Endodermal cell (in vitro differentiated cells): Measurements from ENCODE around the gene SUCLG2. TPM values are rescaled to one million over a fixed set of nuclear protein-coding genes. Genes with fewer than 3 reads are reported as not detected.

Experiments
- DNase-seq: peaks from one replicate; pipeline ENCODE4 v3.0.0-alpha.2; 2017
- H3K27ac ChIP-seq: 2 replicates; pipeline ENCODE4 v1.5.1; 2013; ENCODE audit warnings: mild to moderate bottlenecking, low read depth, low read length, moderate library complexity
- H3K27me3 ChIP-seq: 2 replicates; pipeline ENCODE4 v1.6.1; 2013; ENCODE audit warnings: mild to moderate bottlenecking, low read length, moderate library complexity; ENCODE audit not compliant: insufficient read depth, control insufficient read depth, poor library complexity, severe bottlenecking
- H3K36me3 ChIP-seq: 2 replicates; pipeline ENCODE4 v1.7.0; 2013; ENCODE audit warnings: mild to moderate bottlenecking, low read length, moderate library complexity; ENCODE audit not compliant: control insufficient read depth, insufficient read depth
- H3K4me1 ChIP-seq: one replicate; pipeline ENCODE4 v1.7.0; 2013; ENCODE audit warnings: low read length; ENCODE audit not compliant: control insufficient read depth, insufficient read depth
- H3K4me3 ChIP-seq: 2 replicates; pipeline ENCODE4 v1.5.1; 2013; ENCODE audit warnings: mild to moderate bottlenecking, low read length, moderate library complexity
- H3K9ac ChIP-seq: 2 replicates; pipeline ENCODE4 v1.6.1; 2013; ENCODE audit warnings: mild to moderate bottlenecking, low read length, moderate library complexity; ENCODE audit not compliant: poor library complexity, severe bottlenecking; ENCODE audit errors: extremely low read depth
- H3K9me3 ChIP-seq: 2 replicates; pipeline ENCODE4 v1.6.1; 2013; ENCODE audit warnings: mild to moderate bottlenecking, low read length, moderate library complexity; ENCODE audit not compliant: control insufficient read depth
- H3K27ac Mint-ChIP-seq: 2 replicates; pipeline ENCODE4 v1.8.0; 2020; ENCODE audit warnings: mixed read lengths
- H3K27me3 Mint-ChIP-seq: 2 replicates; pipeline ENCODE4 v1.8.0; 2021; ENCODE audit warnings: mild to moderate bottlenecking, mixed read lengths; ENCODE audit not compliant: insufficient read depth
- H3K36me3 Mint-ChIP-seq: 2 replicates; pipeline ENCODE4 v1.8.0; 2020; ENCODE audit warnings: low read depth, mixed read lengths
- H3K4me1 Mint-ChIP-seq: 2 replicates; pipeline ENCODE4 v1.8.0; 2020; ENCODE audit warnings: mixed read lengths
- H3K4me3 Mint-ChIP-seq: 2 replicates; pipeline ENCODE4 v1.8.0; 2020; ENCODE audit warnings: mild to moderate bottlenecking, moderate library complexity, mixed read lengths
- H3K9me3 Mint-ChIP-seq: 2 replicates; pipeline ENCODE4 v1.8.0; 2020; ENCODE audit warnings: mild to moderate bottlenecking, mixed read lengths
- WGBS, 2 experiments: methylation state at CpG; one replicate each; pipeline versions ENCODE4 v1.1.5 to v1.1.7; 2013; ENCODE audit warnings: missing lambda C conversion rate in 2 of 2, mixed read lengths in 1 of 2; ENCODE audit not compliant: insufficient coverage in 1 of 2, insufficient read length in 1 of 2; 5-methylcytosine and 5-hydroxymethylcytosine counted together
- total RNA-seq, 2 donors: library from RNA; stranded (reverse); fragmentation: NEBNext Ultra II Directional in 1 of 2; extraction: Animal tissue kit (Norgen Biotek cat#: 25700) in 1 of 2; gene quantifications; 2 replicates in 1 of 2; 3 replicates in 1 of 2; pipeline ENCODE4 v1.2.1, GENCODE V29; 2021
- TF ChIP-seq, protein P1 (sequence below): fragments of 200-600 bp; sonication (generic); conservative IDR thresholded peaks from 2 replicates; pipeline ENCODE4 v1.5.0; 2021; ENCODE audit warnings: antibody characterized with exemption, mild to moderate bottlenecking

SUCLG2 gene
- total RNA-seq, 2 donors from 2014 or later, result 42.4 to 57.3 TPM

DNA sequence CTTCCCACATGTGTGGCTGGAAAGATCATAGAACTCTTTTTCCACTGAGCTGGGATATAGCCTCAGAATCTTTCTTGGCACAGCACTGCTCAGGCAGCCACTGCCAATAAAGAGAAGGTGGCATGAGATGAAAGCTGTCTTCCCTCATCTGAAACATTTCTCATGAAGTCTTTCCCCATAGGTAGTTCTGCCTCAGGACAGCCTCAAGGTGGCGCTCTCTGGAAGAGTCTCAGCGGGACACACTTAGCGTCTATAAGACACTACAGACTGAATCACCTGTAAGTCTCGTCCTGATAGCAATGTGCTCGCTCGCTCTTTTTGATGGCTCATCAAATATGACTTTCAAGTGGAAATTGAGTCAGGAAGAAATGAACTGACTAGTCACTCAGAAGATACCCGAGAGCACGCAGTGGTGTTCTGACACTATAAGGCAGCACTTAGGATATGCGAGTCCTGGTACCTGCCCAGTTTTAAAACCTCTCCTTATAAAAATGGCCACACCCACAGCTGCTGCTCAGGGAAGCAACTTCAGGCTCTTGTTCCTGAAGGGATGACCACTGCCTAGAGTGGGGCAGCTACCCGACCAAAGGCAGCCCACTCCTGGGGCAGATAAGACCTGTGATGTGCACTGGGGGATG, 269.5 kb downstream of the SUCLG2 start:
- H3K4me1 Mint-ChIP-seq, result peaks cover 24% of the 10 kb centered on the region
- H3K36me3 ChIP-seq, result no peaks in the 10 kb centered on the region
- no peak overlapping the region for H3K27ac Mint-ChIP-seq
- H3K9me3 ChIP-seq, result no peaks in the 10 kb centered on the region
- H3K4me1 ChIP-seq, result peaks cover 9% of the 10 kb centered on the region
- H3K4me3 ChIP-seq, result no peak overlapping the region
- DNase-seq, result peak; percentile 90
- TF ChIP-seq, protein P1, sequence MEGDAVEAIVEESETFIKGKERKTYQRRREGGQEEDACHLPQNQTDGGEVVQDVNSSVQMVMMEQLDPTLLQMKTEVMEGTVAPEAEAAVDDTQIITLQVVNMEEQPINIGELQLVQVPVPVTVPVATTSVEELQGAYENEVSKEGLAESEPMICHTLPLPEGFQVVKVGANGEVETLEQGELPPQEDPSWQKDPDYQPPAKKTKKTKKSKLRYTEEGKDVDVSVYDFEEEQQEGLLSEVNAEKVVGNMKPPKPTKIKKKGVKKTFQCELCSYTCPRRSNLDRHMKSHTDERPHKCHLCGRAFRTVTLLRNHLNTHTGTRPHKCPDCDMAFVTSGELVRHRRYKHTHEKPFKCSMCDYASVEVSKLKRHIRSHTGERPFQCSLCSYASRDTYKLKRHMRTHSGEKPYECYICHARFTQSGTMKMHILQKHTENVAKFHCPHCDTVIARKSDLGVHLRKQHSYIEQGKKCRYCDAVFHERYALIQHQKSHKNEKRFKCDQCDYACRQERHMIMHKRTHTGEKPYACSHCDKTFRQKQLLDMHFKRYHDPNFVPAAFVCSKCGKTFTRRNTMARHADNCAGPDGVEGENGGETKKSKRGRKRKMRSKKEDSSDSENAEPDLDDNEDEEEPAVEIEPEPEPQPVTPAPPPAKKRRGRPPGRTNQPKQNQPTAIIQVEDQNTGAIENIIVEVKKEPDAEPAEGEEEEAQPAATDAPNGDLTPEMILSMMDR, result peak; percentile 92
- no peak overlapping the region for H3K9ac ChIP-seq
- no peak overlapping the region for H3K4me3 Mint-ChIP-seq
- peaks cover 5% of the 10 kb centered on the region for H3K36me3 Mint-ChIP-seq
- H3K27me3 ChIP-seq, result no peaks in the 10 kb centered on the region
- WGBS, 2 experiments, result 65 to 69% methylated on average over 9 to 10 of the region's 10 CpGs
- H3K9me3 Mint-ChIP-seq, result no peaks in the 10 kb centered on the region
- peaks cover 8% of the 10 kb centered on the region for H3K27me3 Mint-ChIP-seq
- no peak overlapping the region for H3K27ac ChIP-seq

DNA sequence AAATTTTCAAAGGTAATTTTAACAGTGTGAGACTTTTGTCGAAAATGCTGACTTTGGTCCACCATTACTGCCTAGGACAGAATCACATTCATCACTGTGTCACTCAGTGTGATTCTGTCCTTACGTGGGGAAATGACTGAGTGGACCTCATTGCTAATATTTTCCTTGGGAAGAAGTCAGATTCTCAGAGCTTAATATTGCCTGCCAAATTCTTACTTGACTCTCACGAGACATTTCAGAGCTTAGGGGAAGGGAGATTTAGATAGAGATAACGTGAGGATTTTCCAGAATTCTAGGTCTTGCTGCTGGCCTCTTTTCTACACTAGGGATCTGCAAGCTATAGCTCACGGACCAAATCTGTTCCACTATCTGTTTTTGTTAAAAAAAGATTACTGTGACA, 270.4 kb downstream of the SUCLG2 start:
- no peak overlapping the region for H3K4me3 Mint-ChIP-seq

DNA sequence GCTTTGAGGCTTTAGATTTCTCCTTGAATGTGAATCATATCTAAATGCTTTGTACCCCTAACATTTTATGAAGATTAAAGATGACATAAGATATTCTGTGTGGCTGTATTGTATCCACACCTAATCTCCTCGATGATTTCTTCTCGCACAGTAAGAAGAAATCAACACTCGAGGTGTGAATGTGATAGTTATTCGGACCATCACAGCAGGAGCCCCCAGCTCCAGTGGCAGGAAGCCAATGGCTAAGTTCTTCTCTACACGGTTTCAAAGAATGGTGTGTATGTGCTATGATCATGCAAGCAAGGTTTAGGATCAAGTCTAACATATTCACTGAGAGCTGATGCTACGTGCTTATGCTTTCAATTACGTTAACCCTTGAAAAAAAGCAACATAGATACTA, 271.0 kb downstream of the SUCLG2 start:
- DNase-seq, result peak; percentile 57
- no peak overlapping the region for H3K4me3 ChIP-seq
- Mint-ChIP-seq H3K4me1 (peaks cover 24% of the 10 kb centered on the region), H3K4me3 (no peak overlapping the region), H3K27ac (no peak overlapping the region), H3K9me3 (no peaks in the 10 kb centered on the region), H3K36me3 (peaks cover 9% of the 10 kb centered on the region), H3K27me3 (peaks cover 8% of the 10 kb centered on the region)
- H3K27me3 ChIP-seq, result no peaks in the 10 kb centered on the region
- peaks cover 9% of the 10 kb centered on the region for H3K4me1 ChIP-seq
- no peaks in the 10 kb centered on the region for H3K36me3 ChIP-seq
- TF ChIP-seq, protein P1, result no peak
- 39 to 65% methylated on average over 3 to 7 of the region's 7 CpGs for WGBS, 2 experiments
- H3K9ac ChIP-seq, result no peak overlapping the region
- no peaks in the 10 kb centered on the region for H3K9me3 ChIP-seq
- H3K27ac ChIP-seq, result no peak overlapping the region

More for the DNA sequence above, 270.4 kb downstream of the SUCLG2 start:
- Histone ChIP-seq H3K4me1 (peaks cover 9% of the 10 kb centered on the region), H3K9me3 (no peaks in the 10 kb centered on the region), H3K36me3 (no peaks in the 10 kb centered on the region), H3K27me3 (no peaks in the 10 kb centered on the region), H3K27ac (no peak overlapping the region), H3K9ac (no peak overlapping the region), H3K4me3 (no peak overlapping the region)
- peaks cover 24% of the 10 kb centered on the region for H3K4me1 Mint-ChIP-seq
- no peak overlapping the region for H3K27ac Mint-ChIP-seq
- TF ChIP-seq, protein P1, result no peak
- peaks cover 8% of the 10 kb centered on the region for H3K27me3 Mint-ChIP-seq
- WGBS, 2 experiments, result 86% methylated on average over 5 of the region's 5 CpGs
- H3K36me3 Mint-ChIP-seq, result peaks cover 9% of the 10 kb centered on the region
- no peaks in the 10 kb centered on the region for H3K9me3 Mint-ChIP-seq
- no peak for DNase-seq
